Muscle of back (tissue), 11 donors: ENCODE data around the gene SSB. TPM values are rescaled to one million over a fixed set of nuclear protein-coding genes. Genes with fewer than 3 reads are reported as not detected.
"Not testable (repeated sequence)": the region's sequence is repeated elsewhere in the genome, so short reads cannot be mapped to it uniquely, and the experiment has no call there.

Source experiments
- DNase-seq, 3 donors: peaks; one replicate each; pipeline versions ENCODE4 v3.0.0 to v3.0.0-alpha.2; 2013
- polyA plus RNA-seq, 10 donors: library from polyadenylated mRNA; unstranded; fragments of 120-200 nt; gene quantifications; one replicate each; pipeline ENCODE4 v1.2.1, GENCODE V29; 2013; ENCODE audit not compliant: insufficient read length in 10 of 10

Gene SSB
- polyA plus RNA-seq, 10 donors: 103 to 135 (median 119) TPM

DNA sequence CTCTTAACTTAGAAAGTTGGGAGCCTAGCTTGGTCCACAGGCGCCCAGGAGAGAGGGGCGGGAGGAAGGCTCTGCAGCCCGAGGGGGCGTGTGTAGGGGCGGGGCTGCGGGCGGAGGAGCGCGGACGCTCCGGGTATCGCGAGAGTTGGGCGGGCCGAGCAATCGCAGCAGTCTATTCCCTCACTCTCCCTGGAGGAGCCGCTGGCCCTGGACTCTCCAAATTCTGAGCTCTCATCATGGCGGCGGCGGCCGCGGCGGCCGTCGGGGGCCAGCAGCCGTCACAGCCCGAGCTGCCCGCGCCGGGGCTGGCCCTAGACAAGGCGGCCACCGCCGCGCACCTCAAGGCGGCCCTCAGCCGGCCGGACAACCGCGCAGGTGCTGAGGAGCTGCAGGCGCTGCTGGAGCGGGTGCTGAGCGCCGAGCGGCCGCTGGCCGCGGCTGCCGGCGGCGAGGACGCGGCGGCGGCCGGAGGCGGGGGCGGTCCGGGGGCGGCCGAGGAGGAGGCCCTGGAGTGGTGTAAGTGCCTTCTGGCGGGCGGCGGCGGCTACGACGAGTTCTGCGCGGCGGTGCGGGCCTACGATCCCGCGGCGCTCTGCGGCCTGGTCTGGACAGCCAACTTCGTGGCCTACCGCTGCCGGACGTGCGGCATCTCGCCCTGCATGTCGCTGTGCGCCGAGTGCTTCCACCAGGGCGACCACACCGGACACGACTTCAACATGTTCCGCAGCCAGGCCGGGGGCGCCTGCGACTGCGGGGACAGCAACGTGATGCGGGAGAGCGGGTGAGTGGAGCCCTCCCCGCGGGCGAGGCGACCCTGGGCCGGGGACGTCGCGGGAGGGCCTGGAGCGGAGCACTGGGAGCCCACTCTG is 28.8 kb downstream of the SSB start, which contains the start of gene UBR3:
UBR3 (plus strand) TSS at position 183 of the 869 bp plus-strand sequence; CDS start at position 237, 54 bp downstream.
- peak; percentile 94 to 98 (median 96) for DNase-seq

GRCh38 chr2:169828141-169828811 is 29.6 kb downstream of the SSB start:
- peak; percentile 22 to 65 (median 31) for DNase-seq

- no peak for DNase-seq
Observed at GRCh38 chr2:169834401-169834800, 35.7 kb downstream of the SSB start.

- no peak for DNase-seq
Observed at GRCh38 chr2:169838743-169839489, 40.2 kb downstream of the SSB start.

GRCh38 chr2:169839954-169840746 is 41.5 kb downstream of the SSB start:
- no peak for DNase-seq

DNA sequence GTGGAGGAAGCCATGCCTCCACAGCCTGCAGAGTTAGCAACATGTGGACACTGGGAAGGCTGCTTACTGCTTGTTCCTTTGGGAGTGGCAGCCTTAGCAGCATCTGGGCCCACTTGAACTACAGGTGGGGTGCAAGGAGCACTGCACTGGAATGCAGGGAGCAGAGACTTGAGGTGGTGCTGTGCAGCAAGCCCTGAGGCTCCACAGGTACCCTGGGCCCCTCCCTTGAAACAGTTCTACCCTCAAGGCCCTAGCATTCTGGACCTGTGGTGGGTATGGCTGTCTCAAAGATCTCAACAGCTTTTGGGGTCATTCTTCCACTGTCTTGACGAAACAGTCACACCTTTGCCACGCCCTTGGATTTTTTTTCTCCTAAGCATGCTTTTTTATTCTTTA is 42.1 kb downstream of the SSB start:
- no peak for DNase-seq

DNA sequence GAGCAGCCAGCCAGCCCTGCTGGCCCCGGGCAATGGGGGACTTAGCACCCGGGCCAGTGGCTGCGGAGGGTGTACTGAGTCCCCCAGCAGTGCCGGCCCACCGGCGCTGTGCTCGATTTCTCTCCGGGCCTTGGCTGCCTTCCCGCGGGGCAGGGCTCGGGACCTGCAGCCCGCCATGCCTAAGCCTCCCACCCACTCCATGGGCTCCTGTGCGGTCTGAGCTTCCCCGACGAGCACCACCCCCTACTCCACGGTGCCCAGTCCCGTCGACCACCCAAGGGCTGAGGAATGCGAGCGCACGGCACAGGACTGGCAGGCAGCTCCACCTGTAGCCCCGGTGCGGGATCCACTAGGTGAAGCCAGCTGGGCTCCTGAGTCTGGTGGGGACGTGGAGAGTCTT is 43.0 kb downstream of the SSB start:
- not testable (repeated sequence) for DNase-seq

DNA sequence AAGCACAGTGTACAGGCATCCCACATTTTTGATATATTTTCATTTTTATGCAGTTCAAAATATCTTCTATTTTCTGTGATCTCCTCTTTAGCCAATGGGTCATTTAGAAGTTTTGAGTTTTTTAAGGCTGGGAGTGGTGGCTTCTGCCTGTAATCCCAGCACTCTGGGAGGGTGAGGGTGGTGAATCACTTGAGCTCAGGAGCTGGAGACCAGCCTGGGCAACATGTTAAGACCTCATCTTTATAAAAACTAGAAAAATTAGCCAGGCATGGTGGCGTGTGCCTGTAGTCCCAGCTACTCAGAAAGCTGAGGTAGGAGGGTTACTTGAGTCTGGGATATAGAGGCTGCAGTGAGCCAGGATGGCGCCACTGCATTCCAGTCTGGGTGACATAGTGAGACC is 46.3 kb downstream of the SSB start:
- no peak for DNase-seq

DNA sequence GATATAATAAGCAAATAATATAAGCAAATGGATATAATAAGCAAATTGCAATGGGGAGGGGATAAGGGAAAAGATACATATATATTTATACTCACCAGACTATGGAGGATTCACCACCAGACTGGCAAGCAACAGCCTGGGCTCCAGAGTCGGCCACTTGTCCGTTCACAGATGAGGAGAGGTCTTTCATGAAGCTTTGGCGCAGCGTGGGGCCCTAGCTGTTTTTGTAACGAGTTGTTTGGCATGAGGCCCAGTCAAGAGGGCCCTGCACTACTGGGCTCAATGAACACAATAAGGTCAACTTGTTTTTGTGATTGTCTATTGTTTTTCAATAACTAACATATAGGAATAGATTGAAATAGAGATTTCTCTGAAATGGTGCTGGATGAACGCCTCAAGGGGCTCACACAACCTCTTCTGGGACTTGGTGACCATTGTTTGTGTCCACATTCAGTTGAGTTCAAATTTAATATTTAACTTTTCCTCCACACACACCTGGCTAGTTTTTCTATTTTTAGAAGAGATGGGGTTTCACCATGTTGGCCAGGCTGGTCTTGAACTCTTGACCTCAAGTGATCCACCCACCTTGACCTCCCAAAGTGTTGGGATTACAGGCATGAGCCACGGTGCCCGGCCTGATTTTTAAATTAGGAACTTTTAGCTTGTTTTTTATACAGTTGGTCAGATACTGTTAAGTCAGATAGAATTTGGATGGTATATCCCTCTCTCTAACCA is 50.5 kb downstream of the SSB start:
- DNase-seq: not testable (repeated sequence)

DNA sequence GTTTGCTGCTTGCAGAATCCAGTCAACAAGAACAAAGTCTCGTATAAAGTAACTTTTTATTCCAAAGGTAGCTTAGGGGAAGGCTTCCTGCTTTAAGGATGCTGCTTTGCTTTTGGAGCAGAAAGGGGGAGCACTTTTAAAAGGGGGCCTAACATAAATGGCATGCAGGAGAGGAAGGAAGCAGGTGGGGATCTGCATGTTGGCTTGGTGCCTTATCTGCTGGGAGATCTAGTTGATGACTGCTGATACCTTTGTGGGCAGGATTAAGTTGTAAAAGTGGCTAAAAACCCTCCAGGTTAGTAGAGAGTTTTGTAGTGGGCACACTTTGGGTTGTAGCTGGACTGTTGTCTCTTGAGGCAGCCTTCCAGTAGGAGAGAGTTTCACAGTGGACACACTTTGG is 51.0 kb downstream of the SSB start:
- DNase-seq: no peak

DNA sequence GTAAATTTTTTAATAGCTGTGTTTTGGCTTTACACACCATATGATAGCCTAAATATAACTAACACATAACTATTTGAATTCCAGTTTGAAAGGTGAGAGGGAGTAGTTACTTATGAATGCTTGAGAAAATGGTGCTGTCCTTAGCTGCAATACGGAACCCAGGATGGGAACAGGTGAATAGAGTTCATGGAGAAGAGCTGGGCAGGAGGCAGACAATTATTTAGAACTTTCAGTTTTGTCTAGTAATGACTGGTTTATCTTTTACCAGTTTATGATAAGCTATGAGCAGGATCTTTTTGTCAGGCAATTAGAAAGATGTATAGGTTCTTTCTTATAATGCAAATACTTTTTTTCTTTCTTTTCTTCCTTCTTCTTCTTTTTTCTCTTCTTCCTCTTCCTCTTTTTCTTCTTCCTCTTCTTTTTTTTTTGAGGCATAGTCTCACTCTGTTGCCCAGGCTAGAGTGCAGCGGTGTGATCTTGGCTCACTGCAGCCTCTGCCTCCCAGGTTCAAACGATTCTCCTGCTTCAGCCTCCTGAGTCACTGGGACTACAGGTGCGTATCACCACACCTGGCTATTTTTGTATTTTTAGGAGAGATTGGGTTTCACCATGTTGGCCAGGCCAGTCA is 54.5 kb downstream of the SSB start:
- DNase-seq: no peak

GRCh38 chr2:169855281-169856258 is 56.9 kb downstream of the SSB start:
- not testable (repeated sequence) for DNase-seq

GRCh38 chr2:169859423-169859822 is 60.8 kb downstream of the SSB start:
- no peak for DNase-seq

GRCh38 chr2:169860149-169860548 is 61.5 kb downstream of the SSB start:
- DNase-seq: no peak

Other genes with a start within 250 kb of the SSB start
- gene FASTKD1, start 225.0 kb upstream of the SSB start, polyA plus RNA-seq: 10 to 100 TPM; 15.4 to 31.6 (median 23.6) TPM
- 10 to 100 TPM; 45.7 to 61.9 (median 53.1) TPM for gene PPIG, start 214.5 kb upstream of the SSB start, polyA plus RNA-seq
- gene CFAP210, start 104.5 kb upstream of the SSB start, polyA plus RNA-seq: under 1 TPM in 9 of 10 donors, not detected in 1; 0.12 to 0.53 (median 0.25) TPM
- 1 to 10 TPM; 3.4 to 7.2 (median 4.8) TPM for gene PHOSPHO2, start 104.4 kb upstream of the SSB start, polyA plus RNA-seq
- gene KLHL23, start 65.0 kb upstream of the SSB start, polyA plus RNA-seq: 10 to 100 TPM; 25.7 to 39.6 (median 33.7) TPM
- gene METTL5, start 26.0 kb downstream of the SSB start, polyA plus RNA-seq: 10 to 100 TPM; 53.9 to 67.9 (median 57.8) TPM
- gene UBR3, start 28.6 kb downstream of the SSB start, polyA plus RNA-seq: 10 to 100 TPM; 32.4 to 68.2 (median 48.3) TPM